Astrocyte of the cerebellum (primary cell): Measurements from ENCODE around the gene IRS2.

Source experiments
- DNase-seq: peaks from one replicate; pipeline ENCODE4 v3.0.0-alpha.2; 2011; ENCODE audit warnings: low read depth
- H3K4me3 ChIP-seq: 2 replicates; pipeline ENCODE4 v1.5.1; 2011; ENCODE audit warnings: mild to moderate bottlenecking, low read depth, low read length, moderate library complexity
- in situ Hi-C: cut with HindIII; loops from 2 replicates; pipeline ENCODE4 v1.10.0; 2017; ENCODE audit warnings: low sequenced_read_pairs
- TF ChIP-seq, protein P1 (sequence below): IDR thresholded peaks from 2 replicates; pipeline ENCODE4 v1.5.1; 2012; ENCODE audit warnings: low read length, low read depth, moderate library complexity, mild to moderate bottlenecking; ENCODE audit errors: missing control alignments

IRS2 gene

GRCh38 chr13:109780845-109781383 is 5.5 kb downstream of the IRS2 start:
- in situ Hi-C loops, result no loop called here
- H3K4me3 ChIP-seq, result peak overlapping the region; percentile 58
- no peak for DNase-seq
- TF ChIP-seq, protein P1, sequence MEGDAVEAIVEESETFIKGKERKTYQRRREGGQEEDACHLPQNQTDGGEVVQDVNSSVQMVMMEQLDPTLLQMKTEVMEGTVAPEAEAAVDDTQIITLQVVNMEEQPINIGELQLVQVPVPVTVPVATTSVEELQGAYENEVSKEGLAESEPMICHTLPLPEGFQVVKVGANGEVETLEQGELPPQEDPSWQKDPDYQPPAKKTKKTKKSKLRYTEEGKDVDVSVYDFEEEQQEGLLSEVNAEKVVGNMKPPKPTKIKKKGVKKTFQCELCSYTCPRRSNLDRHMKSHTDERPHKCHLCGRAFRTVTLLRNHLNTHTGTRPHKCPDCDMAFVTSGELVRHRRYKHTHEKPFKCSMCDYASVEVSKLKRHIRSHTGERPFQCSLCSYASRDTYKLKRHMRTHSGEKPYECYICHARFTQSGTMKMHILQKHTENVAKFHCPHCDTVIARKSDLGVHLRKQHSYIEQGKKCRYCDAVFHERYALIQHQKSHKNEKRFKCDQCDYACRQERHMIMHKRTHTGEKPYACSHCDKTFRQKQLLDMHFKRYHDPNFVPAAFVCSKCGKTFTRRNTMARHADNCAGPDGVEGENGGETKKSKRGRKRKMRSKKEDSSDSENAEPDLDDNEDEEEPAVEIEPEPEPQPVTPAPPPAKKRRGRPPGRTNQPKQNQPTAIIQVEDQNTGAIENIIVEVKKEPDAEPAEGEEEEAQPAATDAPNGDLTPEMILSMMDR, result no peak

GRCh38 chr13:109779876-109780510 is 6.4 kb downstream of the IRS2 start:
- DNase-seq, result no peak
- peak overlapping the region; percentile 58 for H3K4me3 ChIP-seq
- TF ChIP-seq, protein P1, result no peak
- in situ Hi-C loops, result no loop called here

- TF ChIP-seq, protein P1, result no peak
- in situ Hi-C loops, result no loop called here
- peak overlapping the region; percentile 58 for H3K4me3 ChIP-seq
- DNase-seq, result no peak
These were observed 7.3 kb downstream of the IRS2 start for GRCh38 chr13:109779074-109779473.

- in situ Hi-C loops, result no loop called here
- peak overlapping the region; percentile 11 for H3K4me3 ChIP-seq
- TF ChIP-seq, protein P1, result no peak
- no peak for DNase-seq
These were observed 8.3 kb downstream of the IRS2 start for GRCh38 chr13:109778102-109778542.

DNA sequence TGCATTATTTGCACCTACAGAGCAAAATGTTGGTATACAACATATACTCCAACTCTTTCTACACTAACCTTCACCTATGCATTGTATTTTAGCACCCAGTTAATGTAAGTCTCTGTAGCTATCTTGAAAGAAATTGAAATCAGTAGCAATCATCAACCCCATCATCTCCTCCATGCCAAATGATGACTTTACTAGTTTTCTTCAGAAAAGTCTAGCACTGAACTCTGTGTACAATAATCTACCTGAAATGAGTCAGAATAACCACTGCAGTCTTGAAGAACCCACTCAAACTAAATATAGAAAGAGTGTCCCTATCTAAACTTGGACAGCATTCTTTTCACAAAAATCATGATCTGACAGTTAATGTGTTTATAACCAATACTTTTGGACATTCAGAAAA is 9.8 kb downstream of the IRS2 start:
- H3K4me3 ChIP-seq, result no peak overlapping the region
- TF ChIP-seq, protein P1, result no peak
- in situ Hi-C loops, result no loop called here
- no peak for DNase-seq

- in situ Hi-C loops, result no loop called here
- TF ChIP-seq, protein P1, result no peak
- no peak overlapping the region for H3K4me3 ChIP-seq
- no peak for DNase-seq
These were observed 12.6 kb downstream of the IRS2 start for GRCh38 chr13:109773786-109774185.
